ENCODE measurements around the gene RBM17. TPM values are rescaled to one million over a fixed set of nuclear protein-coding genes. Genes with fewer than 3 reads are reported as not detected.

The RBM17 gene
- total and polyA plus RNA-seq, 2 of the 4 experiments (the other 2 are of a cell fraction), result 24.6 to 56.7 TPM

DNA sequence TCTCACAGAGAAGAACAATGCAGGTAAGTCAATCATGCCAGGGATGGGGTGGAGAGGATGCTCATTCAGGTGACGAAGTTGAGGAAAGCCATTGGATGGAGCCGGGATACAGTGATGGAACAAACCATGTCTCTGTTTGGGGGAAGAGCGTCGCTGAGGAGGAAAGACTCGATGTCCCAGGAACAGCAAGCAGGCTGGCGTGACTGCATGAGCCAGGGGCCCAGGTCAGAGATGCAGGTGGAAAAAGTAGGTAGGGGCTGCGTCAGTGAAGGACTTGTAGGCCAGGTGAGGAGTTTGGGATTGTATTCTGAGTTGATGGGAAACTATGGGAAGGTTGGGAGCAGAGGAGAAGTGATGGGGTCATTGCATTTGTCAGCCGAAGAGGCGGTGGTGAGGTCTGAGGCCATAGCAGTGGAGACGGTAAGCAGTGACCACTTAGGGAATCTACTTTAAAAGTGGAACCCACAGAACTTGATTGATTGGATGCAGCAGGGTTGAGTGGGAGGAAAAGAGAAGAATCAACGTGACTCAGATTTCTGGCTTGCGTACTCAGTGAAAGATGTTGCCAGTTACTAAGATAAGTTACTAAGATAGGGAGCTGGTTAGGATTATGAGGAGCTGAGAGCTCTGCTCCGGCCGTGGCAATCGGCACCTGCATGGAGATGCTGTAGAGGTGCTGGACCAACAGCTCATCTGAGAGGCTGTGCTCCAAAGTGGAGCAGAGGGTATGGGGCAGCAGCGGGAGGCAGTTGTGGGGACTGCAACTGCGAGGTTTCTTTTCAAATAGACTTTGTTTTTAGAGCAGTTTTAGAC, 14.1 kb upstream of the RBM17 start:
- Histone ChIP-seq H3K23ac (ENCODE audit: low read depth, low read length) (no peak overlapping the region), H3K56ac (ENCODE audit: extremely low read depth, insufficient read depth, low read length) (no peak overlapping the region), H2BK5ac (ENCODE audit: low read depth, low read length, poor library complexity, severe bottlenecking) (no peak overlapping the region), H3K4me2 (ENCODE audit: low read depth, low read length) (peak overlapping the region; percentile 54), H3K27ac (ENCODE audit: insufficient read depth, low read length) (no peak overlapping the region), H3K9ac (ENCODE audit: low read depth, low read length) (no peak overlapping the region), H3K4me1 (ENCODE audit: control insufficient read depth, insufficient read depth, low read length) (peaks cover 4% of the 10 kb centered on the region), H2BK20ac (ENCODE audit: low read depth, low read length) (no peak overlapping the region), H4K5ac (ENCODE audit: low read depth, low read length) (no peak overlapping the region), H4K8ac (ENCODE audit: low read depth in 2 of 2, low read length in 2 of 2) (no peak overlapping the region), H3K9me3 (ENCODE audit: control insufficient read depth, insufficient read depth, low read length) (no peaks in the 10 kb centered on the region), H3K18ac (ENCODE audit: low read depth, low read length) (no peak overlapping the region), H2AFZ (replicated peaks; ENCODE audit: low read length, poor library complexity) (peak overlapping the region; percentile 27), H3K4me3 (ENCODE audit: insufficient read depth, low read depth, low read length) (no peak overlapping the region), H3K9me1 (ENCODE audit: insufficient read depth, low read length) (no peaks in the 10 kb centered on the region), H3K36me3 (ENCODE audit: control insufficient read depth, insufficient read depth, low read length) (no peaks in the 10 kb centered on the region), H4K20me1 (ENCODE audit: insufficient read depth, low read length) (no peaks in the 10 kb centered on the region), H3K27me3 (ENCODE audit: control insufficient read depth, insufficient read depth, low read length) (peaks cover 26% of the 10 kb centered on the region), H2AK5ac (ENCODE audit: low read depth, low read length) (no peak overlapping the region), H3K4ac (ENCODE audit: low read depth, low read length) (no peak overlapping the region), H3K14ac (replicated peaks; ENCODE audit: low read depth, low read length) (no peak overlapping the region), H2AK9ac (replicated peaks; ENCODE audit: low read depth, low read length, poor library complexity) (no peak overlapping the region), H3K79me1 (ENCODE audit: low read depth in 1 of 2, low read length in 2 of 2) (no peaks in the 10 kb centered on the region), H4K91ac (ENCODE audit: insufficient read depth, low read depth, low read length) (no peak overlapping the region), H2BK15ac (ENCODE audit: low read depth, low read length) (no peak overlapping the region), H2BK120ac (ENCODE audit: low read depth, low read length) (no peak overlapping the region)
- CTCF ChIA-PET, result no interaction called here
- TF ChIP-seq, protein P1, sequence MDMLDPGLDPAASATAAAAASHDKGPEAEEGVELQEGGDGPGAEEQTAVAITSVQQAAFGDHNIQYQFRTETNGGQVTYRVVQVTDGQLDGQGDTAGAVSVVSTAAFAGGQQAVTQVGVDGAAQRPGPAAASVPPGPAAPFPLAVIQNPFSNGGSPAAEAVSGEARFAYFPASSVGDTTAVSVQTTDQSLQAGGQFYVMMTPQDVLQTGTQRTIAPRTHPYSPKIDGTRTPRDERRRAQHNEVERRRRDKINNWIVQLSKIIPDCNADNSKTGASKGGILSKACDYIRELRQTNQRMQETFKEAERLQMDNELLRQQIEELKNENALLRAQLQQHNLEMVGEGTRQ (IDR thresholded peaks at IDR 0.05; ENCODE audit: low read depth, low read length), result no peak
- TF ChIP-seq NFE2L2 (IDR thresholded peaks at IDR 0.05; ENCODE audit: low read depth, low read length), result peak; percentile 35; the same call in 1 of the 2 replicates
- no peak for TF ChIP-seq BHLHE40 (IDR thresholded peaks at IDR 0.05; ENCODE audit: low read depth, low read length)
- TF ChIP-seq FOS (IDR thresholded peaks at IDR 0.05; ENCODE audit: low read depth, low read length), result peak; percentile 22; the same call in 1 of the 2 replicates
- intact Hi-C loops (cut with micrococcal nuclease), result no loop called here
- in situ Hi-C loops (cut with MboI; ENCODE audit: low sequenced_read_pairs), result no loop called here
- dilution Hi-C loops (cut with HindIII; ENCODE audit: low sequenced_read_pairs, unreplicated experiment), result no loop called here
- peak; percentile 83 for ATAC-seq (ENCODE audit: low read depth)
- POLR2A ChIA-PET (ENCODE audit: unreplicated experiment), result no interaction called here
- no TSS peak for BruUV-seq (replicated peaks)
- WGBS, 2 experiments (ENCODE audit: extremely low coverage in 2 of 2, insufficient read length in 1 of 2), result 62% methylated on average over 15 of the region's 17 CpGs; no CpG with 5 or more reads in 1 of the 2 experiments
- peak; percentile 86 for DNase-seq

Measured in IMR-90 (cell line).